Body of pancreas (tissue), 4 donors: ENCODE data around the gene RTL5. TPM values are rescaled to one million over a fixed set of nuclear protein-coding genes. Genes with fewer than 3 reads are reported as not detected.

Source experiments
- ATAC-seq: fragments of 150-250 bp; one replicate; pipeline ENCODE4 v1.9.1; 2016
- DNase-seq, 4 donors: peaks; one replicate each; pipeline ENCODE4 v3.0.0-alpha.2; 2019
- H3K27ac ChIP-seq, 4 donors: fragments of 200-600 bp; sonication (generic); 1 replicate in 3 of 4; 2 replicates in 1 of 4; pipeline versions ENCODE4 v1.5.1 to v1.6.1; 2016 to 2019; ENCODE audit warnings: mild to moderate bottlenecking in 1 of 4, mixed read lengths in 1 of 4, moderate library complexity in 1 of 4
- H3K27me3 ChIP-seq, 2 donors: fragments of 200-600 bp; sonication (generic); one replicate each; pipeline ENCODE4 v1.6.0; 2016; ENCODE audit warnings: mild to moderate bottlenecking in 1 of 2
- H3K36me3 ChIP-seq, 2 donors: fragments of 200-600 bp; sonication (generic); replicated peaks in 1 of 2; 2 replicates each; pipeline ENCODE4 v1.5.1; 2016; ENCODE audit warnings: low read depth in 2 of 2; ENCODE audit not compliant: insufficient read depth in 1 of 2
- H3K4me1 ChIP-seq: fragments of 200-600 bp; sonication (generic); one replicate; pipeline ENCODE4 v1.6.0; 2016
- H3K4me3 ChIP-seq, 2 donors: fragments of 200-600 bp; sonication (generic); 1 replicate in 1 of 2; 2 replicates in 1 of 2; pipeline ENCODE4 v1.5.1; 2016 to 2019
- H3K9me3 ChIP-seq, 3 donors: fragments of 200-600 bp; sonication (generic); 1 replicate in 2 of 3; 2 replicates in 1 of 3; pipeline ENCODE4 v1.5.1; 2016
- CTCF ChIP-seq, 7 experiments: fragments of 450-650 bp in 4 of 7; fragments of 200-600 bp in 3 of 7; sonication (generic) in 3 of 7; IDR thresholded peaks; one replicate each; pipeline ENCODE4 v1.5.1; 2016 to 2019; ENCODE audit warnings: antibody characterized with exemption in 7 of 7
- POLR2A ChIP-seq, 3 donors: fragments of 450-650 bp; IDR thresholded peaks; one replicate each; pipeline ENCODE4 v1.6.1; 2016; ENCODE audit warnings: antibody characterized with exemption in 3 of 3, mild to moderate bottlenecking in 2 of 3
- WGBS, 2 donors: methylation state at CpG; one replicate each; pipeline ENCODE4 v1.1.5; 2017; 5-methylcytosine and 5-hydroxymethylcytosine counted together
- intact Hi-C: fragments of 100-400 bp; cut with DNase I; formaldehyde crosslinking; loops from one replicate; pipeline ENCODE4 v1.15.1; 2023
- total RNA-seq, 2 donors: library from RNA; depleted of rRNA; stranded (reverse); fragments of >200 nt; gene quantifications; one replicate each; pipeline ENCODE4 v1.1.0, GENCODE V29; 2016

The RTL5 gene
- total RNA-seq, 2 donors from 2014 or later = 1.6 to 2.3 TPM

DNA sequence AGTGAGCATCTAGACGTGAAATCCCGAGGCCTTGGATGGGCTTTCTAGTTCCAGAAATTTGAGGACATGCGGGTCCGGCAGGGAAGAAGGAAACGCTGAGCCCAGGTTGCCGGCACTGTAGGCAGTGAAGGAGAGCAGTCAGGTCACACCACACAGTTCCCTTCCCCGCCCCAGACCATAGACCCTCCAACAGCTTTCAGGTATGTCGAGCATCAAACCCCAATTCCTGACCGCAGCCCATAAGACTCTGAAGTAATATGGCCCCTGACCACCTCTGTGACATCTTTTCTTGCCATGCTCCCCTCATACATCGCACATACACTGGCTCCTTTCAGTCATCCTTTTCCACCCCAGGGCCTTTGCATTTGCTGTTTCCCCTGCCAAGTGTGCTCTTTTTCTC, 23.0 kb downstream of the RTL5 start:
- H3K4me1 ChIP-seq = no peaks in the 10 kb centered on the region
- no peak for TF ChIP-seq POLR2A (IDR thresholded peaks at IDR 0.05)
- no peak for TF ChIP-seq CTCF (IDR thresholded peaks at IDR 0.05)
- H3K27ac ChIP-seq = no peak overlapping the region
- no peaks in the 10 kb centered on the region for H3K9me3 ChIP-seq
- no peaks in the 10 kb centered on the region for H3K36me3 ChIP-seq
- H3K27me3 ChIP-seq = no peaks in the 10 kb centered on the region
- ATAC-seq (no peak), DNase-seq (no peak)
- no peak overlapping the region for H3K4me3 ChIP-seq
- WGBS, 2 donors = 90 to 94% methylated on average over 6 to 10 of the region's 10 CpGs
- intact Hi-C loops = no loop called here

GRCh38 chrX:72107841-72108595, 23.7 kb downstream of the RTL5 start:
- Histone ChIP-seq H3K27me3 (no peaks in the 10 kb centered on the region), H3K4me3 (no peak overlapping the region), H3K4me1 (peaks cover 2% of the 10 kb centered on the region), H3K36me3 (no peaks in the 10 kb centered on the region), H3K9me3 (no peaks in the 10 kb centered on the region), H3K27ac (no peak overlapping the region)
- TF ChIP-seq POLR2A (IDR thresholded peaks at IDR 0.05) = no peak
- no peak for TF ChIP-seq CTCF (IDR thresholded peaks at IDR 0.05)
- no peak for ATAC-seq
- intact Hi-C loops = no loop called here
- DNase-seq = no peak
- WGBS, 2 donors = 72 to 77% methylated on average over 5 to 11 of the region's 12 CpGs

DNA sequence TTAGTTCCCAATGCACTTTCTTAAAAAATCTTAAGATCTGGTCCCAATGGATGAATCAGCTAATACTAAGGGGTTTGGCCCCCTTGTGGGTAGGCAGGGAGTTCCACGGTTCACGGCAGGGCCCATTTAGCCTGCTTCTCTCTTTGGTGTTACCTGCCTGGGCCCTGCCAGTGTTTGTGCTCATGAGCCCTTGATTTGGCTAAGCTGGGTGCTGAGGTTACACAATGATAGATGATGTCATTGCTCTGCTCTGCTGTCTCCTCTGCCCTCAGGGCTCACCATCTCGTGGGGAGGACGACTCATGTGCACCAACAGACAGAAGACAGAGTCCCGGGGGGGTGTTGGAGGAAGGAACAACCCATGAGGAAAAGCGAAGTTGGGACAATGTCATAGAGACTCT, 24.4 kb downstream of the RTL5 start:
- Histone ChIP-seq H3K9me3 (no peaks in the 10 kb centered on the region), H3K4me3 (no peak overlapping the region), H3K4me1 (peaks cover 6% of the 10 kb centered on the region), H3K36me3 (no peaks in the 10 kb centered on the region), H3K27me3 (no peaks in the 10 kb centered on the region), H3K27ac (no peak overlapping the region)
- intact Hi-C loops = no loop called here
- 54 to 65% methylated on average over 6 of the region's 6 CpGs for WGBS, 2 donors
- no peak for DNase-seq
- no peak for ATAC-seq
- TF ChIP-seq CTCF (IDR thresholded peaks at IDR 0.05) (no peak), POLR2A (IDR thresholded peaks at IDR 0.05) (no peak)

DNA sequence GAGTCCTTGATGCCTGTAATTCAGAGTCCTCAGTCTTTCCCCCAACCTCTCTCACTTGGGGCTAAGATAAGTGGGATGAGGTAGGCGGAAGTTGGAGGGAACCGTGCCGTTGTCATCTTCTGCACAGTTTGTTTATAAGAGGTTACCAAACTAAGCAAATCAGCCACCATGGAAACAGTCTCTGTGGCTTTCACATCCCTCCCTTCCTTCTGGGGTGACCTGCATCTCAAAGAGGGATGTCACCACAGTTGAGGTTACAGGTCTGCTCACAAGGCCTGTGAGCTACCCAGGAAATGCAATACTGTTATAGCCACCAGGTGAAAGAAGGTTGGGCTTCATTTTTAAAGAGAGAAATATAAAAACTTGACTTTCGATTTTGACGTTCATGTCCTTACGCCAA, 26.3 kb downstream of the RTL5 start:
- no peaks in the 10 kb centered on the region for H3K27me3 ChIP-seq

More for the DNA sequence above, 26.3 kb downstream of the RTL5 start:
- Histone ChIP-seq H3K4me1 (peaks cover 6% of the 10 kb centered on the region), H3K9me3 (no peaks in the 10 kb centered on the region), H3K4me3 (no peak overlapping the region), H3K27ac (no peak overlapping the region), H3K36me3 (no peaks in the 10 kb centered on the region)
- 48 to 87% methylated on average over 3 to 6 of the region's 6 CpGs for WGBS, 2 donors
- DNase-seq = no peak
- TF ChIP-seq CTCF (IDR thresholded peaks at IDR 0.05) = no peak
- intact Hi-C loops = no loop called here
- ATAC-seq = no peak
